Measurements from ENCODE around the gene NKX1-2. TPM values are rescaled to one million over a fixed set of nuclear protein-coding genes. Genes with fewer than 3 reads are reported as not detected.

Gene NKX1-2
- total RNA-seq, 1 experiment from 2014 or later = 3.4 TPM

- TF ChIP-seq REST (IDR thresholded peaks at IDR 0.05; ENCODE audit: low read depth) (no peak), JUND (IDR thresholded peaks at IDR 0.05) (no peak), CEBPB (IDR thresholded peaks at IDR 0.05; ENCODE audit: low read depth) (no peak), EZH2phosphoT487 (IDR thresholded peaks at IDR 0.05; ENCODE audit: borderline replicate concordance) (no peak)
Measured at GRCh38 chr10:124453960-124454610, 4.2 kb upstream of the NKX1-2 start (continued).

GRCh38 chr10:124451276-124451675 is 1.4 kb upstream of the NKX1-2 start:
- no TSS peak for BruUV-seq (replicated peaks)
- Histone ChIP-seq H3K4me2 (ENCODE audit: low read length) (no peak overlapping the region), H3K9me3 (ENCODE audit: control insufficient read depth in 1 of 2, insufficient read depth in 1 of 2, low read depth in 1 of 2, low read length in 2 of 2) (no peaks in the 10 kb centered on the region), H4K20me1 (ENCODE audit: insufficient read depth) (no peaks in the 10 kb centered on the region), H3K27ac (ENCODE audit: low read depth, low read length) (no peak overlapping the region), H3K79me2 (ENCODE audit: insufficient read depth, low read length) (no peaks in the 10 kb centered on the region), H3K4me1 (ENCODE audit: control insufficient read depth in 1 of 2, insufficient read depth in 2 of 2, low read length in 2 of 2) (peaks cover 11 to 20% of the 10 kb centered on the region in 2 experiments), H3K9ac (ENCODE audit: low read length) (no peak overlapping the region), H3K27me3 (ENCODE audit: insufficient read depth, low read length) (no peaks in the 10 kb centered on the region; the same call in 1 of the 2 replicates), H3K36me3 (ENCODE audit: control insufficient read depth in 1 of 2, insufficient read depth in 2 of 2, low read length in 2 of 2) (no peaks in the 10 kb centered on the region), H3K4me3 (replicated peaks in 1 of 2; ENCODE audit: low read depth in 1 of 2, low read length in 2 of 2) (no peak overlapping the region), H2AFZ (ENCODE audit: low read depth, low read length, poor library complexity, severe bottlenecking) (no peak overlapping the region), H3K9me2 (ENCODE audit: insufficient read depth) (no peaks in the 10 kb centered on the region)
- intact Hi-C loops (cut with micrococcal nuclease) = no loop called here
- no peak for TF ChIP-seq POLR2A (IDR thresholded peaks at IDR 0.05; ENCODE audit: borderline replicate concordance, extremely low read depth, insufficient read depth, insufficient read length)
- TF ChIP-seq EZH2phosphoT487 (IDR thresholded peaks at IDR 0.05; ENCODE audit: borderline replicate concordance) = no peak
- no peak for TF ChIP-seq EGR1 (IDR thresholded peaks at IDR 0.05; ENCODE audit: low read depth)
- TF ChIP-seq ELF1 (IDR thresholded peaks at IDR 0.05; ENCODE audit: borderline replicate concordance, low read depth) = no peak
- no peak for TF ChIP-seq FOSL1 (IDR thresholded peaks at IDR 0.05; ENCODE audit: low read depth)
- TF ChIP-seq SP1 (IDR thresholded peaks at IDR 0.05; ENCODE audit: low read depth) = no peak
- no peak for TF ChIP-seq SIN3A (IDR thresholded peaks at IDR 0.05; ENCODE audit: low read depth)
- TF ChIP-seq POLR2AphosphoS5 (IDR thresholded peaks at IDR 0.05; ENCODE audit: low read depth, low read length) = no peak
- no peak for TF ChIP-seq SRF (IDR thresholded peaks at IDR 0.05; ENCODE audit: low read depth)
- TF ChIP-seq ZFX (IDR thresholded peaks at IDR 0.05) = no peak
- TF ChIP-seq EZH2 (IDR thresholded peaks at IDR 0.05) = no peak
- TF ChIP-seq MAX (IDR thresholded peaks at IDR 0.05) = no peak
- TF ChIP-seq ZBTB33 (IDR thresholded peaks at IDR 0.05; ENCODE audit: extremely low read depth, insufficient replicate concordance, low read length) = no peak
- TF ChIP-seq CEBPB (IDR thresholded peaks at IDR 0.05; ENCODE audit: low read depth) = no peak
- TF ChIP-seq REST (IDR thresholded peaks at IDR 0.05; ENCODE audit: low read depth) = no peak
- no peak for TF ChIP-seq RAD21 (IDR thresholded peaks at IDR 0.05; ENCODE audit: low read depth)
- CTCF ChIA-PET = no interaction called here
- ATAC-seq = no peak
- POLR2A ChIA-PET = no interaction called here
- RAD21 ChIA-PET (ENCODE audit: low non-redundant PET in 1 of 2, low total read pairs in 2 of 2, uncharacterized antibody in 2 of 2, unreplicated experiment in 2 of 2) = no interaction called here
- DNase-seq (ENCODE audit: low read depth, low spot score) = no peak
